ENCODE results near the gene SNRNP48.

The SNRNP48 gene

GRCh38 chr6:7572213-7572943 is 17.6 kb upstream of the SNRNP48 start:
- H3K4me3 Mint-ChIP-seq, result no peak overlapping the region
- no peaks in the 10 kb centered on the region for H3K36me3 Mint-ChIP-seq (ENCODE audit: low read depth)
- H3K27ac Mint-ChIP-seq, result no peak overlapping the region
- no peak for DNase-seq
- peaks cover 30% of the 10 kb centered on the region for H3K27me3 Mint-ChIP-seq
- no peaks in the 10 kb centered on the region for H3K4me1 Mint-ChIP-seq
- H3K9me3 Mint-ChIP-seq, result no peaks in the 10 kb centered on the region
- no peak for ATAC-seq

DNA sequence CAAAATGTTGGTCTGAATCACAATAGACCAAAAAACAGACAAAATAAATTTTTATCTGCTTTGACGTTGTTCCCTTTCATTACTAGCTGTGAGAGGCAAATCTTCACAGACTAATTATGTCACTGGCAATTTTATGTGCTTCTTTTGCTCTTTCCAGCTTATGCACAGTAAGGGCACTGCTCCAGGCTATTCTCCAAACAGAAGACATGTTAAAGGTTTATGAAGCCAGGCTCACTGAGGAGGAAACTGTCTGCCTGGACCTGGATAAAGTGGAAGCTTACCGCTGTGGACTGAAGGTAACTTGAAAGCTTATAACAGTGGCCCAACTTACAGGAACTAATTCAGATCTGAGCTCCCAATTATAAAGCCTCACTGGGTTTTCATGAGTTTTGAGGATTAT is 15.5 kb upstream of the SNRNP48 start:
- DNase-seq (no peak), ATAC-seq (no peak)
- no peaks in the 10 kb centered on the region for H3K4me1 Mint-ChIP-seq
- no peaks in the 10 kb centered on the region for H3K9me3 Mint-ChIP-seq
- H3K27me3 Mint-ChIP-seq, result peaks cover 28% of the 10 kb centered on the region
- H3K36me3 Mint-ChIP-seq (ENCODE audit: low read depth), result no peaks in the 10 kb centered on the region
- no peak overlapping the region for H3K4me3 Mint-ChIP-seq
- H3K27ac Mint-ChIP-seq, result no peak overlapping the region

DNA sequence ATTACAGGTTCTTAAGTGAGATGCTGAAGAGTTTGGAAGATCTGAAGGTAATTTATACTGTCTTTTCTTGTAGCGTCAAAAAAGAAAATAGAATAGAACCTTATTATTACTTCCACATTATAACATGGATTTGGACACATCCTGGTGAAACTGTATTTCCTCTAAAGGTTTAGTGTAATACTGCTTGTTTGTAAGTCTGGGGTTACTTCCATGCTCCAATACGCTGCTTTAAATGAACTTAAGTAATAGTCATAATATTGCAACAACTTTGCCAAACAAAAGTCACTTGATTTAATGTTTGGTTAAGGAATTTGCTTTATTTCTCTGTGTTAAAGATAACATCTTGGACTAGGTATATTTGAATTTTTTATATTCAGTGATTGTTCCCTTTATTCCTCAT is 11.5 kb upstream of the SNRNP48 start:
- Mint-ChIP-seq H3K4me1 (no peaks in the 10 kb centered on the region), H3K36me3 (ENCODE audit: low read depth) (no peaks in the 10 kb centered on the region), H3K27me3 (peaks cover 16% of the 10 kb centered on the region), H3K9me3 (no peaks in the 10 kb centered on the region), H3K4me3 (no peak overlapping the region), H3K27ac (no peak overlapping the region)
- ATAC-seq (no peak), DNase-seq (no peak)

- no peaks in the 10 kb centered on the region for H3K9me3 Mint-ChIP-seq
- DNase-seq, result no peak
- no peak overlapping the region for H3K27ac Mint-ChIP-seq
- no peak overlapping the region for H3K4me3 Mint-ChIP-seq
- H3K4me1 Mint-ChIP-seq, result no peaks in the 10 kb centered on the region
- ATAC-seq, result no peak
- no peaks in the 10 kb centered on the region for H3K36me3 Mint-ChIP-seq (ENCODE audit: low read depth)
- peaks cover 13% of the 10 kb centered on the region for H3K27me3 Mint-ChIP-seq
Measured at GRCh38 chr6:7578931-7579330, 11.1 kb upstream of the SNRNP48 start.

DNA sequence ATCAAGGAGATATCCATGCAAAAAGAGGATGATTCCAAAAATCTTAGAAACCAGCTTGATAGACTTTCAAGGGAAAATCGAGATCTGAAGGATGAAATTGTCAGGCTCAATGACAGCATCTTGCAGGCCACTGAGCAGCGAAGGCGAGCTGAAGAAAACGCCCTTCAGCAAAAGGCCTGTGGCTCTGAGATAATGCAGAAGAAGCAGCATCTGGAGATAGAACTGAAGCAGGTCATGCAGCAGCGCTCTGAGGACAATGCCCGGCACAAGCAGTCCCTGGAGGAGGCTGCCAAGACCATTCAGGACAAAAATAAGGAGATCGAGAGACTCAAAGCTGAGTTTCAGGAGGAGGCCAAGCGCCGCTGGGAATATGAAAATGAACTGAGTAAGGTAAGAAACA is 10.1 kb upstream of the SNRNP48 start:
- H3K9me3 Mint-ChIP-seq, result no peaks in the 10 kb centered on the region
- DNase-seq (no peak), ATAC-seq (no peak)
- peaks cover 15% of the 10 kb centered on the region for H3K27me3 Mint-ChIP-seq
- H3K4me3 Mint-ChIP-seq, result no peak overlapping the region
- H3K27ac Mint-ChIP-seq, result no peak overlapping the region
- no peaks in the 10 kb centered on the region for H3K4me1 Mint-ChIP-seq
- H3K36me3 Mint-ChIP-seq (ENCODE audit: low read depth), result no peaks in the 10 kb centered on the region

GRCh38 chr6:7580537-7580926 is 9.5 kb upstream of the SNRNP48 start:
- no peaks in the 10 kb centered on the region for H3K4me1 Mint-ChIP-seq
- ATAC-seq (no peak), DNase-seq (no peak)
- no peaks in the 10 kb centered on the region for H3K36me3 Mint-ChIP-seq (ENCODE audit: low read depth)
- H3K4me3 Mint-ChIP-seq, result no peak overlapping the region
- peaks cover 10% of the 10 kb centered on the region for H3K27me3 Mint-ChIP-seq
- no peak overlapping the region for H3K27ac Mint-ChIP-seq
- no peaks in the 10 kb centered on the region for H3K9me3 Mint-ChIP-seq

- no peaks in the 10 kb centered on the region for H3K9me3 Mint-ChIP-seq
- H3K4me1 Mint-ChIP-seq, result no peaks in the 10 kb centered on the region
- H3K27me3 Mint-ChIP-seq, result peaks cover 10% of the 10 kb centered on the region
- no peak overlapping the region for H3K27ac Mint-ChIP-seq
- H3K4me3 Mint-ChIP-seq, result no peak overlapping the region
- DNase-seq (no peak), ATAC-seq (no peak)
- H3K36me3 Mint-ChIP-seq (ENCODE audit: low read depth), result no peaks in the 10 kb centered on the region
Measured at GRCh38 chr6:7580927-7581618, 8.9 kb upstream of the SNRNP48 start.

DNA sequence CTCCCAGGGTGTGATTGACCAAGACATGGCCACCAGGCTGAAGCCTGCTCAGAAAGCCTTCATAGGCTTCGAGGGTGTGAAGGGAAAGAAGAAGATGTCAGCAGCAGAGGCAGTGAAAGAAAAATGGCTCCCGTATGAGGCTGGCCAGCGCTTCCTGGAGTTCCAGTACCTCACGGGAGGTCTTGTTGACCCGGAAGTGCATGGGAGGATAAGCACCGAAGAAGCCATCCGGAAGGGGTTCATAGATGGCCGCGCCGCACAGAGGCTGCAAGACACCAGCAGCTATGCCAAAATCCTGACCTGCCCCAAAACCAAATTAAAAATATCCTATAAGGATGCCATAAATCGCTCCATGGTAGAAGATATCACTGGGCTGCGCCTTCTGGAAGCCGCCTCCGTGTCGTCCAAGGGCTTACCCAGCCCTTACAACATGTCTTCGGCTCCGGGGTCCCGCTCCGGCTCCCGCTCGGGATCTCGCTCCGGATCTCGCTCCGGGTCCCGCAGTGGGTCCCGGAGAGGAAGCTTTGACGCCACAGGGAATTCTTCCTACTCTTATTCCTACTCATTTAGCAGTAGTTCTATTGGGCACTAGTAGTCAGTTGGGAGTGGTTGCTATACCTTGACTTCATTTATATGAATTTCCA is 4.6 kb upstream of the SNRNP48 start:
- ATAC-seq (no peak), DNase-seq (no peak)
- H3K27me3 Mint-ChIP-seq, result peaks cover 2% of the 10 kb centered on the region
- H3K4me3 Mint-ChIP-seq, result no peak overlapping the region
- H3K9me3 Mint-ChIP-seq, result no peaks in the 10 kb centered on the region
- H3K36me3 Mint-ChIP-seq (ENCODE audit: low read depth), result peaks cover 2% of the 10 kb centered on the region
- no peak overlapping the region for H3K27ac Mint-ChIP-seq
- peaks cover 16% of the 10 kb centered on the region for H3K4me1 Mint-ChIP-seq

DNA sequence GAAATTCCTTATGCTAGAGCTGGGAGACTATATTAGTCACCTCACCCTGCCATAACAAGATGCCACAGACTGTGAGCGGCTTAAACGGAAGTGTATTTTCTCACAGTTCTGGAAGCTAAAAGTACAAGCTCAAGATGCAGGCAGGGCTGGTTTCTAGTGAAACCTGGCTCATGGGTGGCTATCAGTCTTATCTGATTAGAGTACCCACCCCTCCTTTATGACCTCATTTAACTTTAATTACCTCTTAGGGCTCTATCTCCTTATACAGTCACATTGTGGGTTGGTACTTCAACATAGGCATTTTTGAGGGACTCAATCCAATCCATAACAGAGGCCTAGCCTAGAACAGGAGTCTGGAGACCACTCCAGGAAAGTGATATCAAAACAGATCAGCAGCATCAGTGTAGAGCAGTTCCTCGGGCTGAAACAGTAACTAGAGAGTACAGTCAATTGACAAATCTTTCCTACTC is 2.3 kb upstream of the SNRNP48 start:
- H3K4me3 Mint-ChIP-seq, result no peak overlapping the region
- no peak for ATAC-seq
- peaks cover 2% of the 10 kb centered on the region for H3K27me3 Mint-ChIP-seq
- DNase-seq, result no peak
- peaks cover 35% of the 10 kb centered on the region for H3K4me1 Mint-ChIP-seq
- no peak overlapping the region for H3K27ac Mint-ChIP-seq
- H3K36me3 Mint-ChIP-seq (ENCODE audit: low read depth), result peaks cover 6% of the 10 kb centered on the region
- H3K9me3 Mint-ChIP-seq, result no peaks in the 10 kb centered on the region

DNA sequence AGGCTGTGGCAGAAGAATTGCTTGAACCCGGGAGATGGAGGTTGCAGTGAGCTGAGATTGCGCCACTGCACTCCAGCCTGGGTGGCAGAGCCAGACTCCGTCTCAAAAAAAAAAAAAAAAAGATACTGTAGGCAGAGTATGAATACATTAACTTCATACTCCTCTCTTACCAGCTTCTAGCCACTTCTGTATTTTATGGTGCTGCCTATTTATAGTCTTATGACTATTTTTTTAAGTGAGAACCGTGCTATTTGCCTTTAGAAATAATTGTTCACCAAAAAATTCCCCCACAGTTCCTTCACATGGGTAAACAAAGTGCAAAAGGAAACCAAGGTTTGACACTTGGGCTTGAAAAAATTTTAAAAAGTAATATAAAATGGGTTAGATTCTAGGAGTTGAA is 1.5 kb upstream of the SNRNP48 start:
- Mint-ChIP-seq H3K27me3 (peaks cover 2% of the 10 kb centered on the region), H3K36me3 (ENCODE audit: low read depth) (peaks cover 9% of the 10 kb centered on the region), H3K4me3 (no peak overlapping the region), H3K9me3 (no peaks in the 10 kb centered on the region), H3K4me1 (peaks cover 41% of the 10 kb centered on the region), H3K27ac (no peak overlapping the region)
- DNase-seq (no peak), ATAC-seq (no peak)

DNA sequence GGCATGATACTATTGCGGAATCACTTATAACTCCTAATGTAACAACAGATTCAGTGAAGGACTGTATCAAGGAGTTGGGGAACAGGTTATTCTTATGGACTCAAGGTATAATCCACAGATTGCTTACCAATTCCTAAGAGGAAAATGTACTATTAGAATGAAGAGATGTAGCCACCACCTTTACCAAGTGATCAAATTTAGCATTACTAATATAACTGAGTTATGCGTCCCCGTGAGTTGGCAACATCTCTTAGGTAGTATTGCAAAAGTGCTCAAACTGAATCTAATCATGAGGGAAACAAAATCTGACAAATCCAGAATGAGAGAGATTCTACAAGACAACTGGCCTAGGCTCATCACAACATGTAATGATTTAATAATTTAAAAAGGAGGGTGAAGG is 777 bp upstream of the SNRNP48 start:
- Mint-ChIP-seq H3K27me3 (peaks cover 2% of the 10 kb centered on the region), H3K27ac (peak overlapping the region; percentile 98), H3K36me3 (ENCODE audit: low read depth) (peaks cover 11% of the 10 kb centered on the region), H3K4me1 (peaks cover 41% of the 10 kb centered on the region), H3K9me3 (no peaks in the 10 kb centered on the region), H3K4me3 (peak overlapping the region; percentile 99)
- DNase-seq (no peak), ATAC-seq (no peak)

- DNase-seq (no peak), ATAC-seq (no peak)
- Mint-ChIP-seq H3K4me3 (peak overlapping the region; percentile 99), H3K27ac (peak overlapping the region; percentile 77), H3K27me3 (no peaks in the 10 kb centered on the region), H3K4me1 (peaks cover 41% of the 10 kb centered on the region), H3K36me3 (ENCODE audit: low read depth) (peaks cover 23% of the 10 kb centered on the region), H3K9me3 (no peaks in the 10 kb centered on the region)
Measured at GRCh38 chr6:7590918-7591302, 912 bp downstream of the SNRNP48 start.

GRCh38 chr6:7591770-7592169 is 1.8 kb downstream of the SNRNP48 start:
- H3K9me3 Mint-ChIP-seq, result no peaks in the 10 kb centered on the region
- H3K36me3 Mint-ChIP-seq (ENCODE audit: low read depth), result peaks cover 29% of the 10 kb centered on the region
- DNase-seq (no peak), ATAC-seq (no peak)
- peak overlapping the region; percentile 28 for H3K27ac Mint-ChIP-seq
- H3K27me3 Mint-ChIP-seq, result no peaks in the 10 kb centered on the region
- peak overlapping the region; percentile 99 for H3K4me3 Mint-ChIP-seq
- H3K4me1 Mint-ChIP-seq, result peaks cover 41% of the 10 kb centered on the region

- no peak for ATAC-seq
- H3K27me3 Mint-ChIP-seq, result no peaks in the 10 kb centered on the region
- peaks cover 36% of the 10 kb centered on the region for H3K4me1 Mint-ChIP-seq
- no peaks in the 10 kb centered on the region for H3K9me3 Mint-ChIP-seq
- H3K4me3 Mint-ChIP-seq, result no peak overlapping the region
- H3K36me3 Mint-ChIP-seq (ENCODE audit: low read depth), result peaks cover 36% of the 10 kb centered on the region
- no peak for DNase-seq
- H3K27ac Mint-ChIP-seq, result no peak overlapping the region
Measured at GRCh38 chr6:7593229-7593628, 3.2 kb downstream of the SNRNP48 start.

DNA sequence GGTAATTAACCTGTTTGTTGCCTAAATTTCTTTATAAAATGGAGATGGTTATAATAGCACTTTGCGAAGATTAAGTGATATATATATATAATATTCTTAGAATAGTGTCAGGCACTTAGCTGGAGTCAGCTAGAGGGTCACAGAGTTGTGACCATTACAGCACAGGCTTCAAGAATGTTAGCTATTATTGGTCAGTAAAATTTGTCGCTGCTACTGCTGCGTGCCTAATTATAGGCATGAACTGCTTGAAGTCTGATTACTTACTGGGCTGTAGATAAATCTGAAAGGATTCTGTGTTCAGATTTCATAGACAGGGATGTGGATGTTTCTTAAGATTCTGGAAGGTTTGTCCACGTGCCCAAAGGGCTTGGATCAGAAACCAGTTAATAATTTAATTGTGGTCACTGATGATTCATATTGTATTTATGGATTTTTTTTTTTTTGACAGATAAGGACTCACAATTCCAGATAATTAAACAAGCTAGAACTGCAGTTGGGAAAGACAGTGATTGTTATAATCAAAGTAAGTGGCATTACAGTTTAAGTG is 4.7 kb downstream of the SNRNP48 start:
- DNase-seq (no peak), ATAC-seq (no peak)
- Mint-ChIP-seq H3K36me3 (ENCODE audit: low read depth) (peaks cover 47% of the 10 kb centered on the region), H3K27me3 (no peaks in the 10 kb centered on the region), H3K4me3 (no peak overlapping the region), H3K27ac (no peak overlapping the region), H3K9me3 (no peaks in the 10 kb centered on the region), H3K4me1 (peaks cover 30% of the 10 kb centered on the region)
